Tibial nerve (tissue), 4 donors: ENCODE results near the gene THAP5.
"Not testable (repeated sequence)": the region's sequence is repeated elsewhere in the genome, so short reads cannot be mapped to it uniquely, and the experiment has no call there.

Experiments used
- CTCF ChIP-seq, 5 experiments: fragments of 200-600 bp in 3 of 5; fragments of 450-650 bp in 2 of 5; sonication (generic) in 3 of 5; IDR thresholded peaks; one replicate each; pipeline ENCODE4 v1.5.1; 2016 to 2019; ENCODE audit warnings: antibody characterized with exemption in 5 of 5, mild to moderate bottlenecking in 3 of 5, moderate library complexity in 2 of 5
- EP300 ChIP-seq, 2 donors: sonication (generic); formaldehyde crosslinking; IDR thresholded peaks; one replicate each; pipeline ENCODE4 v1.6.1; 2017; ENCODE audit warnings: antibody characterized with exemption in 2 of 2, mild to moderate bottlenecking in 1 of 2
- POLR2A ChIP-seq, 2 donors: fragments of 450-650 bp; IDR thresholded peaks; one replicate each; pipeline ENCODE4 v1.6.1; 2017; ENCODE audit warnings: antibody characterized with exemption in 2 of 2, mild to moderate bottlenecking in 2 of 2, moderate library complexity in 2 of 2

DNA sequence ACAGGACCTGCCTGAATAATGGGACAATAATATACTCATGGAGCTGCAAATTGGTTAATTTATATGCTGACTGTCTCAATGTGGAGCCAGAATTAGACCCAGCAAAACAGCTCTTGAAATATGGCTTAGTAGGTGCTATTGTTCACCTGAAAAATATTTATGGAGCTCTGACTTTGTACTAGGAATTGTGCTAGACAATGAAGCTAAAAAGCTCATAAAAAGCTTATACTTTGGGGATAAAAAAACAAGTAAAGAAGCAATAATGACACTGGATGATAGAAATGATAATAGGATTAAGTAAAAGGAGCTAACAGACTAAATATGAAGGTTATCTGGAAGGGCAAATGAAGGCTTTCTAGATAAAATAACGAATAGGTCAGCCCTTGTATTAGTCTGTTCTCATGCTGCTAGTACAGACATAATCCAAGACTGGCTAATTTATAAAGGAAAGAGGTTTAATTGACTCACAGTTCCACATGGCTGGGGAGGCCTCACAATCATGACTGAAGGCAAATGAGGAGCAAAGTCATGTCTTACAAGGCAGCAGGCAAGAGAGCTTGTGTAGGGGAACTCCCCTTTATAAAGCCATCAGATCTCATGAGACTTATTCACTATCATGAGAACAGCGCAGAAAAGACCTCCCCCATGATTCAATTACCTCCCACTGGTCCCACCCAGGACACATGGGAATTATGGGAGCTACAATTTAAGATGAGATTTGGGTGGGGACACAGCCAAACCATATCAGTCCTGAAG is 21.2 kb downstream of the THAP5 start:
- TF ChIP-seq CTCF, POLR2A, EP300 (IDR thresholded peaks at IDR 0.05): not testable (repeated sequence)
